ENCODE data around the gene ALK.

The ALK gene

GRCh38 chr2:29921560-29921915 lies at the start of gene ALK:
TSS of gene ALK (minus strand) at chr2:29921586. CDS start at chr2:29920659, 927 bp downstream.
- TF ChIP-seq CTCF (conservative IDR thresholded peaks at IDR 0.05), result no peak
- H3K27ac ChIP-seq, result no peak within 1 kb of the TSS

GRCh38 chr2:29966266-29966665 lies 44.9 kb upstream of the ALK start:
- TF ChIP-seq CTCF (conservative IDR thresholded peaks at IDR 0.05), result no peak

GRCh38 chr2:29963972-29964570 lies 42.7 kb upstream of the ALK start:
- H3K27ac ChIP-seq, result no peak overlapping the region
- TF ChIP-seq CTCF (conservative IDR thresholded peaks at IDR 0.05), result no peak

More at GRCh38 chr2:29966266-29966665, 44.9 kb upstream of the ALK start:
- H3K27ac ChIP-seq, result no peak overlapping the region

GRCh38 chr2:29962922-29963321 lies 41.5 kb upstream of the ALK start:
- TF ChIP-seq CTCF (conservative IDR thresholded peaks at IDR 0.05), result no peak
- H3K27ac ChIP-seq, result no peak overlapping the region

- TF ChIP-seq CTCF (conservative IDR thresholded peaks at IDR 0.05), result no peak
- no peak overlapping the region for H3K27ac ChIP-seq
Measured at GRCh38 chr2:29954316-29954715, 32.9 kb upstream of the ALK start.

GRCh38 chr2:29952973-29953372 lies 31.6 kb upstream of the ALK start:
- TF ChIP-seq CTCF (conservative IDR thresholded peaks at IDR 0.05), result no peak
- H3K27ac ChIP-seq, result no peak overlapping the region

GRCh38 chr2:29951576-29951975 lies 30.2 kb upstream of the ALK start:
- TF ChIP-seq CTCF (conservative IDR thresholded peaks at IDR 0.05), result no peak

More at GRCh38 chr2:29951576-29951975, 30.2 kb upstream of the ALK start:
- H3K27ac ChIP-seq, result no peak overlapping the region
